Measurements from ENCODE around the gene UMODL1.

The UMODL1 gene

DNA sequence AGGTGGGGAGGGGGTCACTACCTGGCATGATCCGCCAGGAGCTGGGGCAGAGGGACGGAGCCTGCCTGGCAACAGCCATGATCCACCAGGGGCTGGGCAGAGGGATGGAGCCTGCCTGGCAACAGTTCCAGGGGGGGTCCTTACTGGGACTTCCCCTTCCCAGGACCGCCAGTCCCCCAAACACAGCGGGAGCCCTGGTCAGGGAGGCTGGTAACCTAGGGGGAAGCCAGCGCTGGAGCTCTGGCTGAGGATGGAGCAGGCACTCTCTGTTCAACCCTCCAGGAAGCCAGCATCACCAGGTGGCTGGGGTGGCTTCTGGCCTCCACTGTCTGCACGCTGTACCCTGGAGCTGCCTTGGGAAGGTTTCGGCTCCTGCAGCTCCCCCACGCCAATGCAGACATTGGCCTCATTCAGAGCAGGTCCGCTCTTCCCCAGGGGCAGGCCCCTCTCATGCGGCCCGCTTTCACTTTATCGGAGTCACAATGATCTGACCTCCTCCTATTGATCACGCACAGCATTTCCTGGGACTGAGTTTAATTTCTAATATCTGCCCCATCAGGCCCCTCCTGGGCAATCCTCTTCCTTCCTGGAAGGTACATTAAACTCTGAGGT, 79.5 kb downstream of the UMODL1 start:
- TF ChIP-seq TCF12 (IDR thresholded peaks at IDR 0.05; ENCODE audit: low read depth), result no peak
- TF ChIP-seq REST (IDR thresholded peaks at IDR 0.05; ENCODE audit: low read depth), result no peak
- TF ChIP-seq NFIC (IDR thresholded peaks at IDR 0.05), result no peak
- no peak for TF ChIP-seq YY1 (IDR thresholded peaks at IDR 0.05; ENCODE audit: low read depth)
- no peak for TF ChIP-seq CREB1 (IDR thresholded peaks at IDR 0.05; ENCODE audit: low read depth)
- TF ChIP-seq USF1 (IDR thresholded peaks at IDR 0.05), result no peak
- TF ChIP-seq CEBPB (IDR thresholded peaks at IDR 0.05), result no peak
- TF ChIP-seq RAD21 (IDR thresholded peaks at IDR 0.05; ENCODE audit: low read depth), result no peak
- TF ChIP-seq EGR1 (IDR thresholded peaks at IDR 0.05), result no peak
- no peak for TF ChIP-seq MAX (IDR thresholded peaks at IDR 0.05)
- no peak for TF ChIP-seq TAF1 (IDR thresholded peaks at IDR 0.05; ENCODE audit: low read depth)
- TF ChIP-seq TEAD4 (IDR thresholded peaks at IDR 0.05), result no peak
- TF ChIP-seq EP300 (IDR thresholded peaks at IDR 0.05; ENCODE audit: borderline replicate concordance), result no peak
- TF ChIP-seq ZBTB7A (IDR thresholded peaks at IDR 0.05; ENCODE audit: low read depth), result no peak
- no peak for TF ChIP-seq FOXM1 (IDR thresholded peaks at IDR 0.05; ENCODE audit: borderline replicate concordance, low read depth)

GRCh38 chr21:42151148-42151947, 80.2 kb downstream of the UMODL1 start:
- no peak for TF ChIP-seq EGR1 (IDR thresholded peaks at IDR 0.05)
- TF ChIP-seq REST (IDR thresholded peaks at IDR 0.05; ENCODE audit: low read depth), result no peak
- TF ChIP-seq ZBTB7A (IDR thresholded peaks at IDR 0.05; ENCODE audit: low read depth), result no peak
- TF ChIP-seq TEAD4 (IDR thresholded peaks at IDR 0.05), result no peak
- TF ChIP-seq RAD21 (IDR thresholded peaks at IDR 0.05; ENCODE audit: low read depth), result no peak
- no peak for TF ChIP-seq CEBPB (IDR thresholded peaks at IDR 0.05)
- no peak for TF ChIP-seq FOXM1 (IDR thresholded peaks at IDR 0.05; ENCODE audit: borderline replicate concordance, low read depth)
- no peak for TF ChIP-seq CREB1 (IDR thresholded peaks at IDR 0.05; ENCODE audit: low read depth)
- no peak for TF ChIP-seq MAX (IDR thresholded peaks at IDR 0.05)
- no peak for TF ChIP-seq EP300 (IDR thresholded peaks at IDR 0.05; ENCODE audit: borderline replicate concordance)
- no peak for TF ChIP-seq TAF1 (IDR thresholded peaks at IDR 0.05; ENCODE audit: low read depth)
- no peak for TF ChIP-seq USF1 (IDR thresholded peaks at IDR 0.05)
- no peak for TF ChIP-seq NFIC (IDR thresholded peaks at IDR 0.05)
- TF ChIP-seq TCF12 (IDR thresholded peaks at IDR 0.05; ENCODE audit: low read depth), result no peak
- no peak for TF ChIP-seq YY1 (IDR thresholded peaks at IDR 0.05; ENCODE audit: low read depth)

GRCh38 chr21:42151948-42152220, 80.8 kb downstream of the UMODL1 start:
- TF ChIP-seq FOXM1 (IDR thresholded peaks at IDR 0.05; ENCODE audit: borderline replicate concordance, low read depth) (no peak), USF1 (IDR thresholded peaks at IDR 0.05) (no peak), YY1 (IDR thresholded peaks at IDR 0.05; ENCODE audit: low read depth) (no peak), RAD21 (IDR thresholded peaks at IDR 0.05; ENCODE audit: low read depth) (no peak), NFIC (IDR thresholded peaks at IDR 0.05) (no peak), MAX (IDR thresholded peaks at IDR 0.05) (no peak), CREB1 (IDR thresholded peaks at IDR 0.05; ENCODE audit: low read depth) (no peak), TAF1 (IDR thresholded peaks at IDR 0.05; ENCODE audit: low read depth) (no peak), TEAD4 (IDR thresholded peaks at IDR 0.05) (no peak), EGR1 (IDR thresholded peaks at IDR 0.05) (no peak), TCF12 (IDR thresholded peaks at IDR 0.05; ENCODE audit: low read depth) (no peak), CEBPB (IDR thresholded peaks at IDR 0.05) (no peak)

DNA sequence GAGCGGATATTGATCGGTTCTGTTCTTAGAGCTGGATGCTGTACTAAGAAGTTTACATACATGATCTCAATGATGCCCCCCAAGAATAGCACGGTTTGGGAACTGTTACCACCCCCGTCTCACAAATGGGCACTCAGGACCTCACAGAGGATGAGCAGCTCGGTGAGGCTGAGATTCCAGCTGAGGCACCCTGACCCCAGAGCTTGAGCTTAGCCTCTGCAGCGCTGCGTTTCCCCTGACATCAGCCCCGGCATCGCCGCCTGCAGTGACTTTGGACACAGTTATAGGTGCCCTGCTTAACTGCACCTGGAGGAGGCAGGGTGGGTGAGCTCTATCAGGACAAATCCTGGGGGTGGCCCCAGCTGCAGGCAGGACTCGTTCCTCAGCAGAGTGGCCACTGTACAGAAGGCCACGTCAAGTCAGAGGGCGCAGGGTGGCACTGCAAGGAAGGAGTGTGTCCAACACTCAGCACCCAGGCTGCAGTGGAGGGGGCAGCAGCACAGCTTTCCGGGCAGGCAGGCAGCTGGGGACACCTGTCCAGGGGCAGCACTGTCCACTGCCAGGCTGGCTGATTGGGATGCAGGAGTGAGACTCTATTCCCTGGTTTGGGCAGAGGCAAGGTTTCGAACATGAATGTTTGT, 82.0 kb downstream of the UMODL1 start:
- TF ChIP-seq EP300 (IDR thresholded peaks at IDR 0.05; ENCODE audit: borderline replicate concordance) (no peak), RAD21 (IDR thresholded peaks at IDR 0.05; ENCODE audit: low read depth) (no peak), TAF1 (IDR thresholded peaks at IDR 0.05; ENCODE audit: low read depth) (no peak), EGR1 (IDR thresholded peaks at IDR 0.05) (no peak), USF1 (IDR thresholded peaks at IDR 0.05) (no peak)
